Hematopoietic multipotent progenitor cell treated with erythropoietin and hydrocortisone succinate and interleukin-3 and kit ligand, for 17 days (in vitro differentiated cells): ENCODE data around the gene TUBB1.

Source experiments
- DNase-seq: peaks from one replicate; pipeline ENCODE4 v3.0.0-alpha.2; 2015; ENCODE audit warnings: low spot score

The TUBB1 gene

DNA sequence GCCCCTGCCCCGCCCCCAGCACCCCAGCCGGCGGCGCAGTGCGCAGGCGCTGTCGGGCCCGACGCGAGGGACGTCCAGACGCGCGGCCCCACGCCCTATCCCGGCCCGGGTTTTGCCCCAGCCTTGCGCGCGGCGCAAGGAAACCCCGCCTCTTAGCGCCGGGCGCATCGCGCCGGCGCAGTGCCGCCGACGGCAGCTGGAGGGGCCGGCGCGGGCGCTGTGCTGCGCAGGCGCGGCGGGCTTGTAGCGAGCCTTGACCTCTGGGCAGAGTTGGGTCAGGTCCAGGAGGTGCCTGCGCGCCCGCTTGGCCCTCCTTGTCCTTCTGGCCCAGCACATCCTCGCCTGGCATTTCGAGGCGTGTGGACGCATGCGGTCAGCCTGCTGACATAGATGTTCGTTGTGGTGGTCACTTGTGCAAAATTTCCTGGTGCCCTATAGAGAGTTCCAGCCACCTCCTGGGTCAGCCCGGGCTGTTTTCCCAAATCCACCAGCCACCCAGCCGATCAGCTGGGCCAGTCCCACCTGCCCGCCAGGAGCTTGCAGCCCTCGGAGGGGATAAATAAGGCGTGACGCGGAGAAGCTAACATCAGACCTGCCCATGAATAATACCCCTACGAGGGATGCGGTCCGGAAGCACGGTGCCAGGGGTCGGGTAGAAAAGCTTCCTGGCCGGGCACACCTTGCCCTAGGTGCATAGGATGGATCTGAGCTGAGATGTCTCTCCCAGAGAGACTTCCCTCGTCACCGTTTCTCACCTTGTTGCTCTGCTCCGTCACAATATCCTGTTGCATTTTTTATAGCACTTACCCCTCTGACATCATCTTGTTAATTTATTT is 23.8 kb downstream of the TUBB1 start:
- DNase-seq = peak; percentile 97

DNA sequence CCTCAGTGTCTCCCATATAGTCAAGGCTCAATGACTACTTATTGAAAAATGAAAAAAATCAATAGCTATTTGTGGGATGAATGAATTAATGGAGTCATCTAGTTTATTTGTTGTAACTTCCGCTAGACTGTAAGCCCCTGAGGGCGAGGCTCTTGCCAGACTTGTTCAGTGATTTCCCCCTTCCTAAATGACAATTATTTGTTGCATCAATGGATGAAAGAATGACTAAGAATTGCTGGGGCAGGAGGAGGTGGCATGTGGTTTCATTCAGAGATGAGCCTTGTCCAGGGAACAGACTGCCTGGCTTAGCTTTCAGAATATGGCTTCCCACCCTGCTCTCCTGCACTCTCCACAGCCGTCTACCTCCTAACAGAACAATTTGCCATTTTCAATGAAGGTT is 24.5 kb downstream of the TUBB1 start:
- DNase-seq = no peak

DNA sequence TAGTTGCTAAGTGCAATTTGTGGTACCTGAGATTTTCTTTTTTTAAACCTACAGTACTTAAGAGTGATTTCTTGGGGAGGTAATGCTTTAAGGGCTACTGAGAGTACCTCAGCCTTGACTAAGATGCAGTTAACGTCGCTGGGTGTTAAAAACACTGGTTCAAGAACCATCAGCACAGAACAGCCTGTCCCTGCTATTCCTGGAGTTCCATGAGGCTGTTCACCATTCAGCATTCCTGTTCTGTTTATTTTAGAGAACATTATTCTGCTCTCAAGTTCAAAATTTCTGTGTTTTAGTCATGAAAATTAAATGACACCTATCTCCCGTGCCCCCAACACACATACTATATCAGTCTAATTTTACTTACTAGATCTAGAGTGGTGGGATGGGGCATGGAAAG is 25.1 kb downstream of the TUBB1 start:
- no peak for DNase-seq

DNA sequence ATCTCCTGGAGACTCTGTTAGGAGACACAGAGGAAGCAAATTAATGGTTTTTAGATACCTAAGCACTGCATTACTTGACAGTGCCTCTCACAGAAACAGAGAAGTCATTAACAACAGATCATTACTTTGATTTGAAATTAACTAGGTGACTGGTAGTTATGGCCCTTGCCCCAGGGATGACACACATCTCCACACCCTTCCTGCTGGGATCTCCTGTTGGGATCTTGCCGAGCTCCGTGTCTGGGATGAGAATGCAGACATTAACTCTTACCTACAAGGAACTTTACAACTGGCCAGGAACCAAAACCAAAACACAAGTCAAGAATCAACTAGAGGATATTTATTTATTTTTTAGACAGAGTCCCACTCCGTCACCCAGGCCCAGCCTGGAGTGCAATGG is 25.6 kb downstream of the TUBB1 start:
- DNase-seq = no peak

DNA sequence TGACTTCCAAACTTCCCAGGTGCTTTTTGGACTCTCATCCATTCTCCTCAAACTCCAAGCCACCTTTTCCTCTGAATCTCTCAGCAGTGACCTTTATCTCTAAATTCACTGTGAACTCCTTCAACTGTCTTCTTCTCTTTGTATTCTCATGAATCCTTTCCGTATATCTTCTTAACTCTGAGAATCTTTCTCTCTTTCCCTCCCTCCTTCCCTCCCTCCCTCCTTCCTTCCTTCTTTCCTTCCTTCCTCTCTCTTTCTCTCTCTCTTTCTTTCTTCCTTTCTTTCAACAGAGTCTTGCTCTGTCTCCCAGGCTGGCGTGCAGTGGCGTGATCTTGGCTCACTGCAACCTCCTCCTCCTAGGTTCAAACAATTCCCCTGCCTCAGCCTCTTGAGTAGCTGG is 27.6 kb downstream of the TUBB1 start:
- no peak for DNase-seq

DNA sequence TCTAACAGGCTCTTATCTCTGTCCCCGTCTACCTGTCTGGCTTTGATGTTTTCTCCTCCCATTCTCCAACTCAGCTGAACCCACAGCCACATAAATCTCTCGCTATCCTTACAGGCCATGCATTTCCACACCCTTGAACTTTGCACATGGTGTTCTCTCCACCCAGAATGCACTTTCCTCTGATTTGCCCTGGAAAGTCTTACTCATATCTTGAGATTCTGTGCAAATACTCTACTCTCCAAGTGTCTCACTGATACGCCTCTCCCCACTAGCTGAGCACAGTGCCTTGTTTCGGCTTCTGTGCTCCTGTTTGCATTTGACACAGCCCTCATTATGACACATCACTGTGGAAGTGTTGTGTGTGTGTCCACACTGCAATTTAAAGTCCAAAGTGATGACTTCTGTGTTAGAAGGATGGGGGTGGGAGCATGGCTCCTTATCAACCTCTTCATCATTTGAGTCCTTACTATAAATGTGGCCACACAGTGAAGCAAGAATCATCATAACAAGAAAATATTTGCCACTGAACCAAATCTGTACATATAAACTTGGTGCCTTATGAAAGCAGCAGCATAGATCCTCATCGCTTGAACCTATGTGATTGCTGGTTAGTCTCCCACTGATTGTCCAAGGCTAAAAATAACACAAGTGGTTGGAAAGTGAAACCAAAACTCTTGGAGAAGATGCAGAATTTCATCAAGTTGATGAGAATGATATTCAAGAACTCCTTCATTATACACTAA is 28.9 kb downstream of the TUBB1 start:
- no peak for DNase-seq

DNA sequence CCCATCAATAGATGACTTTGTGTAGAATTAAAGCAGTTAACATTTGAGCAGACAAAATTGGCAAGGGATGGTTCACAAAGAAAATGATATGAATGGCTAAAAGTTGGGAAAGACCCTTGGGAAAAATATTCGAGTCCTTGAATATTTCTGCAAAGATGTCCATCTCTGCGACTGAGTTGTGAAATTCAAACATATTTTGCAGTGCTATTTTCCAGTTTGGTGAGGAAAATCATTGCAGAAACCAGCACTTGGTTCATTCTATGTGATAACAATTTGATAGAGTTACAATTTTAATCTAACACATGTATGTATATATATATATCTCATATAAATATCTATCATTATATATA is 29.4 kb downstream of the TUBB1 start:
- DNase-seq = no peak

DNA sequence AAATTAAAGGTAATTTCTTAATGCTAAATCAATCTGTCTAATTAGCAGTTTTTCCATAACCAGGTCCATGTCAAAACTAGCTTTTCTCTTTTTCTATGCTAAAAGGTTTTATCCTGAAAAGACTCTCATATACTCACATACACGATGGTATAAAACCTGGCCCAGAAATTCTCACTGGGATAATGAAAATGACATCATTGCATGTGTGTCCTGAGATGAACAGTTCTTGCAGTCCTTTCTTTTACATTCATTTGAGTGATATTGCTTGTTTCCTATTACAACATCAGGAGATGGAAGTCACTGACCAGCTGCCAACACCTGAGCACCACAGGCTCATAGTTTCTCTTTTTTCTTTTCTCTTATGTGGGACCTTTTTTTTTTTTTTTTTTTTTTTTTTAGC is 31.2 kb downstream of the TUBB1 start:
- no peak for DNase-seq

DNA sequence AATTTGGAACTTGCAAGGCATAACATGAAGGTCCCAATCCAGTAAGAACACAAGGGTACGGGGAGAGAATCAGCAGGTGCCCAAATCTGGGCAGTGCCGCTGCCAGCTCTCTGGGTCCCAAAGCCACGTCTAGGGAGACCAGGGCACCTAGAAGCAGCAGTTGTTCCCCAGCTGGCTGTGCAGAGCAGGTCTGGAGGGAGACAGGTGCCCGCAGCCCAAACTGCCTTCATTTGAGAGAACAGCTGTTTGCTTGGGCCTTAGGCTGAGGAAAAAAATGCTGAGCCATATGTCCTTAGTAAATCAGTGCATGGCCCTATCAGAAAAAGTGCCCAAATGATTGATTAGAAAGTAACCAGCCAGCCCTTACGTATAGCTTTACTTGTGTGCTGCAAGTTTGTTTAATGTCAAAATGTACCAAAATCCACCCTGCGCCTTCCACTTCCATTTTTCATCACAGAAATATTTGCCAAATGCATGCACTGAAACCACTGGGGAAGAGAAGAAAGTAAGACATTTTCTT is 32.5 kb downstream of the TUBB1 start:
- no peak for DNase-seq

DNA sequence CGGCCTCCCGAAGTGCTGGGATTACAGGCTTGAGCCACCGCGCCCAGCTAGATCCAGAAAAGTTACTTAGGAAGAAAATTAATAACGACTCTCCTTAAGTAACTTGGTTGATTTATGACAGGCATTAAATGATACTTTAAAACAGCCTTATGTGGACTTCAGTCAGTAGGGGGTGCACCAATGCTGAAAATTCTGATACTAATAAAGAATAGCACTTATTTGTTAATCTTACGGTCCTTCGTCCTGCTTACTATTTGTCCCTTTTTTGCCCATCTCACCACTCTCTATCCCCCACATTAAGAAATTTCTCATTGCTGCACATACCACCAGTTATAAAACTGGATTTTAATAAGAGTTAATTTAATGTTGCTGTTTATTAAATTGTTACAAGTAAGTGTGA is 36.1 kb downstream of the TUBB1 start:
- DNase-seq = no peak

DNA sequence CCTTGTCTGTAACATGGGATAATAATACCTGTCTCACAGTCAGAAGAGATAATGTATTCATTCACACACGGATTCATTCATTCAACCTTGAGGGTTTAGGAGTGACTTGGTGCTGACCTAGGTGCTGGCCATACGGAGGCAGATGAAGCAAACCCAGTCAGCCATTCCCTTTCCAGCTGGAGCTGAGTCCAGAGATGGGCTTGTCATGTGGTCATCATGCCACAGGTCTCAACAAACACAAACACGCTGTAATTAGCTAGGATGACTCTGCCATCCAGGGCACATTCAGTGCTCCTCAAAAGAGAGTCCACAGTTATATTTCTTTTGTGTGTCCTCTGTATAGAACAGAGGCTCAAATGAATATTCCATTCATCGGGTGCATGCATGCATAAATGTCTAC is 42.9 kb downstream of the TUBB1 start:
- no peak for DNase-seq

DNA sequence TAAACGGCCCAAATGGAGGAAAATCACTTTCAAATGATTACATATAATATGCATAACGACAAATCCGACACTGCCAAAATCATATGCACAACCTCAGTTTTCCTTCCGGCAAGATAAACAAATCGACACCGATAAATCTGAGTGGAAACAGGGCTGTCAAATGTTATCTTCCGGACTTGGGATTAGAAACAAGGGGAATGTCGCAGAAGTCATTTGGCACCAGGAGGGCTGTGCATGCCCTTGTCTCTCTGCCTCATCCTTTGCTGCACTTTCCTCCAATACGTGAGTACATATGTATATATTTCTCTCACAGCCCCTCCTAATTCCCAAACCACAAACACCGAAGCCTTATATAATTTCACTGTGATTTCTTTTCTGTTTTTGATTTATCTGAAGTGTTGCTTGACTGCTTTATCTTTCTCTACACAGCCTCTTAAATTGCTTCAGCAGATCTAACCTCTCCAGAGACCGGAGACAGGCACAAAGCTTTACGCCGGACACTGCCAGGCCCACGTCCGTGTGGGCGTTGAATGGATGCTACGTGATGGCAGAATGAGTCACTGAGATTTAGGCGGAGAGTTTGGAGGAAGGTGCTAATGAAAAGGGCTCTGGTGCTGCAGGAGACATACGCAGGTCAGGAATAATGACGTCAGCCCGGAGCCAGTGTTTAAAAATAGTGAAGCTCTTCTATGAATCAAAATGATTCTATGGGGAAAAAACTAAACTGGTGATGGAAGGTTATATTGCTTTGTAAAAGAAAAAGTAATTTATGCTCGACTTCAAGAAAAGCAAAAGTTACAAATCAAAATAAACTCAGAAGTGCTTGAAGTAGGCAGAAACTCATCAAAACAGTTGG is 44.4 kb downstream of the TUBB1 start:
- DNase-seq = no peak

DNA sequence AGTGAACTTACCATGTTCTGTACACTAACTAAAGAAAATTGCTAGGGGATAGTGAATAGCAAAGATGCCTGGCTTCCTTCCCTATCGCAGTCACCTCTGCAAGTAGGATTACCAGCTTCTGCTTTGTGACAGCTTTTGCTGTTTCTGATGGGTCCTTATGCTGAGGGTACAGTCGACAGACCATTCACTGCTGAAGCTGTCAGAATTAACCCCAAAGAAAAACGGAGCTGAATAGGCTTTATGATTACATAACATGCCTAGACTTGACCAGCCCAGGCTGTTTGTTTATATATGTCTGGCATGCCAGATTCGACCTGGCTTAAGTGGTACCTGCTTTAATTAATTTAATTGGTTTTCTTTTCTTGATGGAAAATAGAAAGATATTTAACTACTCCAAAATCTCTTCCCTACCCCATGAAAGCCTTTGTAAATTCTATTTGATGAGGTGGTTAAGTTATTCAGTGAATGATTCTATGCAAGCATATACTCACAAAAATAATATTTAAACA is 45.0 kb downstream of the TUBB1 start:
- no peak for DNase-seq

DNA sequence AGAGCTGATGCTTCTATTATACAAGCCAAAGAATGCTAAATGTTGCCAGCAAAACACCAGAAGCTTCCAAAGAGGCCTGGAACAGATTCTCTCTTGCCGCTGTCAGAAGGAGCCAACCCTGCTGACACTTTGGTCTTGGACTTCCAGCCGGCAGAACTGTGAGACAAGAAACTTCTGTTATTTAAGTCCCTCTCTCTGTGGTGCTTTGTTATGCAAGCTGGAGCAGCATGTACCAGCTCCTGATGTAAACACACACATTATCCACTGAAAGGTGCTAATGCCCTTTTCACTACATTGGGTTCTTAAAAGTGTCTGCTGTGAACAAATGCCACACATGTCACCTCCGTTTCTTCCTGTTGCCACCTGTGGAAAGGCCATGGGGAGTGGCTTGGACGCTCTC is 49.3 kb downstream of the TUBB1 start:
- no peak for DNase-seq

DNA sequence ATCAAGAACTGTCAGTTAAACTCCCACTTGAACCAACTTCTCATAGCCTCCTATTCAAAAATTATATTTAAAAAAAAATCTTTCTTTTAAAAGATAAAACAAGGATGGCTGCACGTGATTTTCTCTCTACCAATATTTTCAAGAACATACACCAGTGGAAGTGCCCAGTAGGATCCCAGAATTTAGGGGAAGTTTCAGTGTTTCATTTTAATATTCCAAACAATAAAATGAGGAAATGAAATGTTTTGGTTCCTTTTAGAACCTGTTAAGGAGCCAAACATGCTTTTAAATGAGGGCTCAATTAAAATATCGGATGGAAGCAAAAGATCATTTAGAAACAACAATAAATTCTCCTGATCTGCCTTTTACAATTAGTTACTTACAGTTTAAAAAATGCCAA is 49.8 kb downstream of the TUBB1 start:
- DNase-seq = no peak

DNA sequence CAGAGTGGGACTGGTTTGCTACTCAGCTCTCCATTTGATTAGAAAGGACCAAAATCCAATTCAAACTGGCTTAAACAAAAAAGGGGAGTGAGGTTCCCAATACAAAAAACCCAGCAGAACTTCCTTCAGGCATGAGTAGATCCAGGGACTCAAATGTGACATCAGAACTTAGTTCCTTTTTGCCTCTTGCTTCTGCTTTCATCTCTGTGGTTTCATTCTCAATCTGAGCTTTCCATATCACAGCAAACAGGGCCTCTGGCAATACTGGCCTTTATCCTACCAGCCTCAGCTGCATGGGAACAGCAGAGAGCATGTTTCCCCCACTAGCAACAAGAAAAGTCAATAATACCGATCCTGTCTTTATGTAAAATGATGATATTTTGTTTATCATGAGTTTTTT is 52.0 kb downstream of the TUBB1 start:
- no peak for DNase-seq

DNA sequence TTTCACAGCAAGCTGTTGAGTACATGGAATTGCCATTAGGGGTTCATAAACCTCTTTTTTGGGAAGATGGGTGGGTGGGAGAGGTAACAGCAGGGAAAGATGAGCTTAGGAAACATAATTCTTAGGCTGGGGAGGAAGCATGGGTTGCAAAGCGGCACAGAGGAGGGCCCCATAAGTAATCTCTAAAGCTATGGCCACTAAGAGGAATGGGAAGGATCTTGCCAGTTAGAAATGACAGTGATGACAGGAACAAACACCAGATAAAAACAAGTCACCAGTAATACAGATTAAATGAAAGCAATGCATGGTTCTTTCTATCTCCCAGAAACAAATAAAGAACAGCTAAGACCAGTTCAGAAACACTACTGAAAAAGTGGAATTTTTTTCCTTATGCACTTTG is 54.4 kb downstream of the TUBB1 start:
- DNase-seq = no peak

DNA sequence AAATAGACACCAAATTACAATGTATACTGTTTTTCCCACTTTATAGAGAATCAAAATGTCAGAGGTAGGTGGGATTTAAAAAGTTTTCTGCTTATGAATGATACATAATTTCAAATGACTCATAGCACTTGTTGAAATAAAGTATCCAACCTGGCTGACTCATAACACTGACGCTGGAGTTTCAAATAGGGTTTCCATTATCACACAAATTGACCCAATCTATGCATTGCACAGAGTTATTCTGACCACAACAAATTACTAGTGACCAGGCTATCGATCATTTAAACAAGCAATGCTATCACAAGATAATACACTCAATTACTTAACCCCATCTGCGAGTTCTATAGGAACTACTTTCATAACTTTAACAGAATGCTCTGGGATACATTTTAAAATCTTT is 55.2 kb downstream of the TUBB1 start:
- DNase-seq = no peak

DNA sequence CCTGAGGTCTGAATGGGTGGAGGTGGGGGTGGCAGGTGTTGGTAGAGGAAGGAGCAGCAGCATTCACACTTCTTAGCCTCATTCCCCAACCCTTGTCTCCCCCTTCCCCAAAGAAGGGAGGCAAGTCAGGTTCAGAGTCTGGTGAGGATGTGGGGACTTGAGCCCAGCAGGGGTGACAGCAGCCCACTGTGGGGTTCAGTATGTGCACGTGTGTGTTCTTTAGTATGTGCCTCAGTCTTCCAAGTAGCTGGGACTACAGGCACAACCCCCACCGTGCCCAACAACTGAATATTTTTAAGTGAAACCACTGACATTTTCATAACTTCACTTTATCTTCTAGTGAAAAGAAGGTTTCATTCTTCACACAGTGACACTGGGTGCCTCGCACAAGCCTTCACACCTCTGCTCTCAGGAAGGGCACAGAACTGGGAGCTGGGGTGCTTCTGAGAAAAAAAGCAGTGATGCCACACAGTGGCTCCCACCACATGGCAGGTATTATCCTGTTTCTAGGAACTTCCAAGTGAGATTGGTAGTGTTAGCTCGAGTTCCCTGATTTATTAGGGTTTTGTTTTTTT is 56.8 kb downstream of the TUBB1 start:
- DNase-seq = no peak
